Peyer's patch (tissue), 4 donors: ENCODE results near the gene KIF7.

Source experiments
- CTCF ChIP-seq, 6 experiments: fragments of 450-650 bp in 4 of 6; fragments of 200-600 bp in 2 of 6; sonication (generic) in 1 of 6; IDR thresholded peaks; one replicate each; pipeline ENCODE4 v1.5.1; 2017 to 2019; ENCODE audit warnings: antibody characterized with exemption in 6 of 6, mild to moderate bottlenecking in 3 of 6, moderate library complexity in 1 of 6
- POLR2A ChIP-seq, 2 donors: fragments of 450-650 bp; IDR thresholded peaks; one replicate each; pipeline ENCODE4 v1.5.1; 2017; ENCODE audit warnings: antibody characterized with exemption in 2 of 2, mild to moderate bottlenecking in 2 of 2, moderate library complexity in 2 of 2

- peak in 1 of 6 experiments; percentile 14 for TF ChIP-seq CTCF (IDR thresholded peaks at IDR 0.05)
- TF ChIP-seq POLR2A (IDR thresholded peaks at IDR 0.05): peak; percentile 67 to 91
Observed at GRCh38 chr15:89690276-89691218, 35.3 kb upstream of the KIF7 start, which contains the start of the genes PEX11A and WDR93.
